GM12865 (cell line): ENCODE data around the gene NFATC2IP.

Source experiments
- DNase-seq: peaks from one replicate; pipeline ENCODE4 v3.0.0; 2010; ENCODE audit warnings: low read depth
- H3K4me3 ChIP-seq: 2 replicates; pipeline ENCODE4 v1.5.1; 2011; ENCODE audit warnings: mild to moderate bottlenecking, low read depth, low read length, control low read depth
- CTCF ChIP-seq: IDR thresholded peaks from 2 replicates; pipeline ENCODE4 v1.5.1; 2011; ENCODE audit warnings: low read length, control low read depth, low read depth, inconsistent platforms; ENCODE audit not compliant: insufficient read depth; ENCODE audit errors: missing control alignments

The NFATC2IP gene

GRCh38 chr16:28905229-28905754 is 45.4 kb upstream of the NFATC2IP start:
- H3K4me3 ChIP-seq: no peak overlapping the region
- no peak for TF ChIP-seq CTCF
- no peak for DNase-seq

- no peak for DNase-seq
- no peak overlapping the region for H3K4me3 ChIP-seq
- no peak for TF ChIP-seq CTCF
These were observed 44.9 kb upstream of the NFATC2IP start for GRCh38 chr16:28905800-28906372.

- no peak for TF ChIP-seq CTCF
- no peak overlapping the region for H3K4me3 ChIP-seq
- DNase-seq: no peak
These were observed 40.4 kb upstream of the NFATC2IP start for GRCh38 chr16:28910086-28911031.

GRCh38 chr16:28912558-28912957 is 38.2 kb upstream of the NFATC2IP start:
- no peak for TF ChIP-seq CTCF
- DNase-seq: no peak
- H3K4me3 ChIP-seq: no peak overlapping the region

- DNase-seq: no peak
- no peak overlapping the region for H3K4me3 ChIP-seq
- TF ChIP-seq CTCF: no peak
These were observed 36.6 kb upstream of the NFATC2IP start for GRCh38 chr16:28913946-28914724.

- no peak for TF ChIP-seq CTCF
- DNase-seq: no peak
These were observed 35.6 kb upstream of the NFATC2IP start for GRCh38 chr16:28915181-28915580.

More at GRCh38 chr16:28915181-28915580, 35.6 kb upstream of the NFATC2IP start:
- H3K4me3 ChIP-seq: no peak overlapping the region
